ENCODE results near the gene TTC28. TPM values are rescaled to one million over a fixed set of nuclear protein-coding genes. Genes with fewer than 3 reads are reported as not detected.

Gene TTC28
- total RNA-seq, 1 donor from 2014 or later: 70.8 TPM

DNA sequence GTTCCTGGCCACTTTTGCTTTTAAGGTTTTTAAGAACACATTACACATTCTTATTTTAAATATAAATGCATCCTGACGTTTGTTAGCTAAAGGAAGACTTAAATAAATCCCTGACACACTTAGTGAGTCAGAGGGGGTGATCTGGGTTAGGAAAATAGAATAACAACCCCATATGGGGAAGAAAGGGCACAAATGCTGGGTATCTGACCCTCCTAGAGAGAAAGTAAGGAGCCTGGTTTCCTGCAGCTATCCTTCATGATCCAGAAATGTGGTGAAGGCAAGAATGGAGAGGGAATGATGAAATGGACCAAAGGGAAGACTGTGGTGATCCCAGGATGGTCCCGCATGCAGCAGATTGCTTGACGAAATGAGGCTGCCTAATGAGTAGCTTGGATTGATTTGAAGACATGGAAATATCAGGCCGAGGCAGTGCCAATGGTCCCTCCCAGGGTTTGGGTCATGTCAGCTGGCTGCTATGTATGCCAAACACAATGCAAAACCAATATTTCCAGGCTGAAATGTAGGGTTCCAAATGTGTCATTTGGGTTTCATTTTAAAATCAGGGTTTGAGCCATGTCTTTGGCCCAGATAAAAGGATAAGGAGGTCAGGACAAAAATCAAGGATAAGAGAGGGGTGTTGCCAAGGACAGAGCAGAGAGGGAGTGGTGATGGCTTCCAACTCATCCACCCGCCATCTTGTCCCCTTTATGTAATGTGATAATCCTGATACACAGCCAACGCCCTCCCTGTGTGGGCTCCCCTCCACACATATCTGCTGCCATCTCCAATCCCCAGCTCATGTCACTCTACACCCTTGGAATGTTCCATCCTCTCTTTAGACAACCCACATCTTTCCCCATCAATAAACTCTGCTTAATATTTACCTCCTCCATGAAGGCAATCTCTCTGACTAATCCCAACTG is 625.5 kb downstream of the TTC28 start:
- Mint-ChIP-seq H3K9me3 (ENCODE audit: unreplicated experiment) (no peaks in the 10 kb centered on the region), H3K4me3 (ENCODE audit: unreplicated experiment) (no peak overlapping the region), H3K27me3 (ENCODE audit: unreplicated experiment) (no peaks in the 10 kb centered on the region), H3K27ac (ENCODE audit: unreplicated experiment) (no peak overlapping the region), H3K4me1 (ENCODE audit: unreplicated experiment) (peaks cover 11% of the 10 kb centered on the region), H3K36me3 (ENCODE audit: low read depth, unreplicated experiment) (peaks cover 6% of the 10 kb centered on the region)
- TF ChIP-seq CTCF (IDR thresholded peaks at IDR 0.05; ENCODE audit: unreplicated experiment): no peak
- DNase-seq (ENCODE audit: low spot score): no peak

DNA sequence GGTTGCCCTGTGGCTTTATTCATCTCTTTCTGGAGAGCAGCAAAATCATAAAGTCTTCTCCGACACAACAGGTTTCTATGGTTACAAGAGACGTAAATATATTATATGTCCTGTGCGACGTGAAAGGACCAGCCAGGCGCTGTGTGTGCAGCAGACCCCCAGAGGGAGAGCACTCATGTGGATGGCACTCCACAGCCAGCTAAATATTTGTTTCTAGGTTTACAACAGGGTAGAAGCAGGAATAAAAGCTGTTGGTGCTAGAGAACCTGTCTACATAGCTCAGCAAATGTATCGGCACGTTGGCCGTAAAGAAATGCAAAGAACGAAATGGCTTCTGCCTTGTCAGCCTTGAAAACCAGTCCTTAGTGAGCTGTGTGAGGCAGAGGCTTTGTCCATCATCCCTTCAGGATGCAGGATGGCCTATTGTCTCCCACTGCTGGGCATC is 626.8 kb downstream of the TTC28 start:
- H3K27me3 Mint-ChIP-seq (ENCODE audit: unreplicated experiment): no peaks in the 10 kb centered on the region
- H3K4me3 Mint-ChIP-seq (ENCODE audit: unreplicated experiment): no peak overlapping the region
- no peak overlapping the region for H3K27ac Mint-ChIP-seq (ENCODE audit: unreplicated experiment)
- H3K4me1 Mint-ChIP-seq (ENCODE audit: unreplicated experiment): peaks cover 24% of the 10 kb centered on the region
- H3K9me3 Mint-ChIP-seq (ENCODE audit: unreplicated experiment): no peaks in the 10 kb centered on the region
- H3K36me3 Mint-ChIP-seq (ENCODE audit: low read depth, unreplicated experiment): peaks cover 6% of the 10 kb centered on the region
- DNase-seq (ENCODE audit: low spot score): no peak
- TF ChIP-seq CTCF (IDR thresholded peaks at IDR 0.05; ENCODE audit: unreplicated experiment): no peak

- Mint-ChIP-seq H3K9me3 (ENCODE audit: unreplicated experiment) (no peaks in the 10 kb centered on the region), H3K27ac (ENCODE audit: unreplicated experiment) (no peak overlapping the region), H3K27me3 (ENCODE audit: unreplicated experiment) (no peaks in the 10 kb centered on the region), H3K4me1 (ENCODE audit: unreplicated experiment) (peaks cover 30% of the 10 kb centered on the region), H3K4me3 (ENCODE audit: unreplicated experiment) (no peak overlapping the region), H3K36me3 (ENCODE audit: low read depth, unreplicated experiment) (peaks cover 6% of the 10 kb centered on the region)
- TF ChIP-seq CTCF (IDR thresholded peaks at IDR 0.05; ENCODE audit: unreplicated experiment): peak; percentile 83
- DNase-seq (ENCODE audit: low spot score): peak; percentile 79
Measured at GRCh38 chr22:28051787-28052356, 627.8 kb downstream of the TTC28 start.

DNA sequence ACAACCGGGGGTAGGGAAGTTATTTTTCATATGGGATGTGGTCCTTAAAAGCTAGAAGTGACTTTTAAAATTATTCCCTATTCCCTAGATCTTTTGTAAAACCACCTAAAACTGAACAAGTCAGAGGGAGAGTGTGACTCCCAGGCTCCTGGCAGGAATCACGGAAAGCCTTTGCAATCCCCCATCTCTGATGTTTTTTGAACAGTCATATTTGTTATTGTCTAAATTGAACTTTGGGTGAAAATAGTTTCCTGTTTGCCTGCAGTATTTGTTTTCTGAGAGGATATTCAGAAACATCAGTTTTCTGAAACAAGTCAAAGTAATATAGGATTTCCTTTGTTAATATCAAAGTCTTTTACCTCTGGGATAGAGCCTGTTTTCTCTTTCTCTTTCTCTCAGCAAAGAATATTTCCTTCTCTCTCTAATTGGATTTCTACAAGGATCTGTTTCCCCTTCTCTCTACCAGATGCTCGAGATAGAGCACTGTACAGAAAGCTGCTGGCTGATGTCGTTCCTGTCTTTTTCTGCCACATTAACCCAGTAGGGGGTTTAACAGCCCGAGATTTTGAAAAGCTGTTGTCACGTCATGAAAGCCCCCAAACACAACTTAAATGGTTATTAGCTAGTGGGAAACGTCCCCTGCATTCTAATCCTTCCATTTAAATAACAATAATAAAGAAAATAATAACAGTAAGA is 628.4 kb downstream of the TTC28 start:
- no peak overlapping the region for H3K4me3 Mint-ChIP-seq (ENCODE audit: unreplicated experiment)
- no peaks in the 10 kb centered on the region for H3K27me3 Mint-ChIP-seq (ENCODE audit: unreplicated experiment)
- no peak for TF ChIP-seq CTCF (IDR thresholded peaks at IDR 0.05; ENCODE audit: unreplicated experiment)
- H3K27ac Mint-ChIP-seq (ENCODE audit: unreplicated experiment): no peak overlapping the region
- peaks cover 6% of the 10 kb centered on the region for H3K36me3 Mint-ChIP-seq (ENCODE audit: low read depth, unreplicated experiment)
- no peak for DNase-seq (ENCODE audit: low spot score)
- no peaks in the 10 kb centered on the region for H3K9me3 Mint-ChIP-seq (ENCODE audit: unreplicated experiment)
- H3K4me1 Mint-ChIP-seq (ENCODE audit: unreplicated experiment): peaks cover 32% of the 10 kb centered on the region

Measured in endothelial cell (in vitro differentiated cells).